Testis (tissue), 3 donors: ENCODE measurements around the gene MYO15B. TPM values are rescaled to one million over a fixed set of nuclear protein-coding genes. Genes with fewer than 3 reads are reported as not detected.

Experiments used
- DNase-seq: peaks from one replicate; pipeline ENCODE4 v3.0.0-alpha.2; 2019
- H3K27ac ChIP-seq, 2 donors: fragments of 200-600 bp; sonication (generic); one replicate each; pipeline ENCODE4 v1.5.1; 2019
- H3K27me3 ChIP-seq: fragments of 200-600 bp; sonication (generic); one replicate; pipeline ENCODE4 v1.5.1; 2019
- H3K36me3 ChIP-seq: fragments of 200-600 bp; sonication (generic); one replicate; pipeline ENCODE4 v1.5.1; 2017; ENCODE audit warnings: low read depth; ENCODE audit errors: missing control alignments
- H3K4me1 ChIP-seq: fragments of 200-600 bp; sonication (generic); one replicate; pipeline ENCODE4 v1.5.1; 2019
- H3K4me3 ChIP-seq, 2 donors: fragments of 200-600 bp; sonication (generic); one replicate each; pipeline ENCODE4 v1.5.1; 2017 to 2019
- H3K9me3 ChIP-seq: fragments of 200-600 bp; sonication (generic); one replicate; pipeline ENCODE4 v1.5.1; 2017
- CTCF ChIP-seq, 3 experiments: fragments of 450-650 bp in 2 of 3; fragments of 200-600 bp in 1 of 3; sonication (generic) in 1 of 3; IDR thresholded peaks; one replicate each; pipeline ENCODE4 v1.5.1; 2016 to 2019; ENCODE audit warnings: antibody characterized with exemption in 3 of 3, mild to moderate bottlenecking in 2 of 3, moderate library complexity in 1 of 3
- POLR2A ChIP-seq: fragments of 450-650 bp; IDR thresholded peaks from one replicate; pipeline ENCODE4 v1.6.1; 2017; ENCODE audit warnings: antibody characterized with exemption, mild to moderate bottlenecking, moderate library complexity
- WGBS, 2 donors: methylation state at CpG; one replicate each; pipeline ENCODE4 v1.1.5; 2018; 5-methylcytosine and 5-hydroxymethylcytosine counted together
- intact Hi-C: fragments of 100-400 bp; cut with DNase I; formaldehyde crosslinking; loops from one replicate; pipeline ENCODE4 v1.15.1; 2023; ENCODE audit warnings: low total_unique reads
- polyA plus RNA-seq: library from polyadenylated mRNA; stranded (reverse); fragments of 350-450 nt; fragmentation: Illumina TruSeq; extraction: RNeasy Lipid Tissue Mini Kit (QIAGEN cat#74804); gene quantifications from one replicate; pipeline ENCODE4 v1.2.3, GENCODE V29; 2014; ENCODE audit warnings: low read depth, low replicate concordance; ENCODE audit not compliant: insufficient read depth
- total RNA-seq, 2 donors: library from RNA; depleted of rRNA; stranded (reverse); fragments of >200 nt; gene quantifications; one replicate each; pipeline ENCODE4 v1.2.3, GENCODE V29; 2016

MYO15B gene
- total and polyA plus RNA-seq, 3 donors from 2014 or later = 70.4 to 142 (median 139) TPM

GRCh38 chr17:75584849-75585175 lies 2.8 kb upstream of the MYO15B start:
- H3K27ac ChIP-seq = no peak overlapping the region
- peaks cover 10% of the 10 kb centered on the region for H3K4me1 ChIP-seq
- no peaks in the 10 kb centered on the region for H3K27me3 ChIP-seq
- no peaks in the 10 kb centered on the region for H3K9me3 ChIP-seq
- no peak overlapping the region for H3K4me3 ChIP-seq
- TF ChIP-seq POLR2A (no peak), CTCF (IDR thresholded peaks at IDR 0.05) (no peak)
- WGBS, 2 donors = 85% methylated on average over 3 to 7 of the region's 7 CpGs
- no peaks in the 10 kb centered on the region for H3K36me3 ChIP-seq
- intact Hi-C loops = no loop called here
- no peak for DNase-seq

- WGBS, 2 donors = 0% methylated on average over 24 of the region's 49 CpGs; no CpG with 5 or more reads in 1 of the 2 donors
- Histone ChIP-seq H3K36me3 (no peaks in the 10 kb centered on the region), H3K4me3 (peak overlapping the region; percentile 68 to 77), H3K9me3 (no peaks in the 10 kb centered on the region), H3K27ac (peak overlapping the region; percentile 76 to 94), H3K27me3 (no peaks in the 10 kb centered on the region), H3K4me1 (peaks cover 14% of the 10 kb centered on the region)
- intact Hi-C loops = no loop called here
- peak; percentile 49 for DNase-seq
- no peak for TF ChIP-seq POLR2A
- no peak for TF ChIP-seq CTCF (IDR thresholded peaks at IDR 0.05)
Observed at GRCh38 chr17:75588596-75589011, 1.0 kb downstream of the MYO15B start.

GRCh38 chr17:75589012-75589918 lies 1.7 kb downstream of the MYO15B start:
- peak; percentile 97 for DNase-seq
- H3K27me3 ChIP-seq = no peaks in the 10 kb centered on the region
- H3K36me3 ChIP-seq = no peaks in the 10 kb centered on the region
- H3K9me3 ChIP-seq = no peaks in the 10 kb centered on the region
- WGBS, 2 donors = 3 to 6% methylated on average over 23 to 91 of the region's 100 CpGs
- peak overlapping the region; percentile 68 to 77 for H3K4me3 ChIP-seq
- H3K4me1 ChIP-seq = peaks cover 14% of the 10 kb centered on the region
- intact Hi-C loops = no loop called here
- H3K27ac ChIP-seq = peak overlapping the region; percentile 76 to 94
- TF ChIP-seq POLR2A (no peak), CTCF (IDR thresholded peaks at IDR 0.05) (peak; percentile 73 to 89 (median 87))

- H3K36me3 ChIP-seq = no peaks in the 10 kb centered on the region
- WGBS, 2 donors = 49 to 61% methylated on average over 9 to 28 of the region's 29 CpGs
- H3K9me3 ChIP-seq = no peaks in the 10 kb centered on the region
- peak overlapping the region; percentile 68 to 77 for H3K4me3 ChIP-seq
- intact Hi-C loops = no loop called here
- TF ChIP-seq POLR2A (no peak), CTCF (IDR thresholded peaks at IDR 0.05) (no peak)
- no peak for DNase-seq
- H3K27ac ChIP-seq = peak overlapping the region; percentile 76 to 94
- H3K4me1 ChIP-seq = peaks cover 14% of the 10 kb centered on the region
- H3K27me3 ChIP-seq = no peaks in the 10 kb centered on the region
Observed at GRCh38 chr17:75589919-75590303, 2.3 kb downstream of the MYO15B start.
